Liver (tissue), 9 donors: ENCODE results near the gene ALCAM. TPM values are rescaled to one million over a fixed set of nuclear protein-coding genes. Genes with fewer than 3 reads are reported as not detected.

Experiments
- DNase-seq: peaks from one replicate; pipeline ENCODE4 v3.0.0-alpha.2; 2017; ENCODE audit warnings: low spot score
- H3K27ac ChIP-seq, 2 donors: one replicate each; pipeline ENCODE4 v1.7.0; 2013; ENCODE audit warnings: inconsistent platforms in 2 of 2, low read length in 2 of 2, control low read depth in 1 of 2, low read depth in 1 of 2, mild to moderate bottlenecking in 1 of 2
- H3K27me3 ChIP-seq, 4 donors: one replicate each; pipeline versions ENCODE4 v1.6.1 to v1.7.0; 2013; ENCODE audit warnings: low read length in 3 of 4, inconsistent platforms in 1 of 4, mild to moderate bottlenecking in 1 of 4, moderate library complexity in 1 of 4; ENCODE audit not compliant: control insufficient read depth in 4 of 4, insufficient read depth in 4 of 4
- H3K36me3 ChIP-seq, 4 donors: one replicate each; pipeline versions ENCODE4 v1.6.1 to v1.7.0; 2013; ENCODE audit warnings: low read length in 3 of 4, mild to moderate bottlenecking in 3 of 4, low read depth in 1 of 4, moderate library complexity in 1 of 4; ENCODE audit not compliant: control insufficient read depth in 4 of 4, insufficient read depth in 3 of 4
- H3K4me1 ChIP-seq, 4 donors: one replicate each; pipeline versions ENCODE4 v1.6.1 to v1.7.0; 2013; ENCODE audit warnings: low read length in 3 of 4, mild to moderate bottlenecking in 3 of 4, moderate library complexity in 1 of 4; ENCODE audit not compliant: control insufficient read depth in 4 of 4, insufficient read depth in 4 of 4
- H3K4me3 ChIP-seq, 3 donors: one replicate each; pipeline versions ENCODE4 v1.6.1 to v1.7.0; 2013; ENCODE audit warnings: low read length in 3 of 3, control low read depth in 1 of 3, low read depth in 1 of 3, mild to moderate bottlenecking in 1 of 3
- H3K9ac ChIP-seq, 2 donors: one replicate each; pipeline ENCODE4 v1.7.0; 2013; ENCODE audit warnings: low read length in 2 of 2, mild to moderate bottlenecking in 2 of 2, moderate library complexity in 2 of 2, control low read depth in 1 of 2, low read depth in 1 of 2
- H3K9me3 ChIP-seq, 4 donors: one replicate each; pipeline versions ENCODE4 v1.6.1 to v1.7.0; 2013; ENCODE audit warnings: low read length in 3 of 4; ENCODE audit not compliant: control insufficient read depth in 4 of 4
- FOXA2 ChIP-seq: IDR thresholded peaks from 2 replicates; pipeline ENCODE4 v1.6.1; 2016; ENCODE audit warnings: antibody characterized with exemption
- GABPA ChIP-seq, 2 donors: IDR thresholded peaks in 1 of 2; conservative IDR thresholded peaks in 1 of 2; 2 replicates each; pipeline ENCODE4 v1.6.1; 2016; ENCODE audit warnings: antibody characterized with exemption in 2 of 2, mild to moderate bottlenecking in 1 of 2, moderate library complexity in 1 of 2
- HNF4A ChIP-seq, 2 donors: conservative IDR thresholded peaks; 2 replicates each; pipeline ENCODE4 v1.6.1; 2016; ENCODE audit warnings: antibody characterized with exemption in 2 of 2, mild to moderate bottlenecking in 2 of 2
- HNF4G ChIP-seq: IDR thresholded peaks from 2 replicates; pipeline ENCODE4 v1.6.1; 2016; ENCODE audit warnings: antibody characterized with exemption
- JUND ChIP-seq, 2 donors: IDR thresholded peaks; 2 replicates each; pipeline ENCODE4 v1.6.1; 2016; ENCODE audit warnings: antibody characterized with exemption in 2 of 2
- NR2F2 ChIP-seq: IDR thresholded peaks from 2 replicates; pipeline ENCODE4 v1.6.1; 2016; ENCODE audit warnings: antibody characterized with exemption
- RAD21 ChIP-seq, 2 donors: IDR thresholded peaks; 2 replicates each; pipeline ENCODE4 v1.6.1; 2016; ENCODE audit warnings: antibody characterized with exemption in 2 of 2, mild to moderate bottlenecking in 2 of 2
- RXRA ChIP-seq, 2 donors: IDR thresholded peaks; 2 replicates each; pipeline ENCODE4 v1.6.1; 2017 to 2018; ENCODE audit warnings: antibody characterized with exemption in 2 of 2, mild to moderate bottlenecking in 1 of 2
- TAF1 ChIP-seq: conservative IDR thresholded peaks from 2 replicates; pipeline ENCODE4 v1.6.1; 2016; ENCODE audit warnings: antibody characterized with exemption, mild to moderate bottlenecking
- YY1 ChIP-seq: IDR thresholded peaks from 2 replicates; pipeline ENCODE4 v1.6.1; 2016; ENCODE audit warnings: antibody characterized with exemption, mild to moderate bottlenecking
- WGBS: extraction: QIAGEN DNeasy Blood & Tissue Kit; methylation state at CpG from one replicate; pipeline ENCODE4 v1.1.7; 2013; 5-methylcytosine and 5-hydroxymethylcytosine counted together
- polyA plus RNA-seq, 2 donors: library from polyadenylated mRNA; stranded (reverse) in 1 of 2; unstranded in 1 of 2; fragments of 200-250 nt in 1 of 2; fragments of >200 nt in 1 of 2; fragmentation: Nextera tagmentation in 1 of 2; extraction: Ambion mirVana in 1 of 2; gene quantifications; one replicate each; pipeline versions ENCODE4 v1.2.1 to v1.2.3, GENCODE V29; 2013 to 2015
- total RNA-seq, 2 donors: library from RNA; depleted of rRNA; stranded (reverse); fragments of >200 nt; gene quantifications; one replicate each; pipeline ENCODE4 v1.2.3, GENCODE V29; 2014
- TF ChIP-seq, protein P1 (sequence below): IDR thresholded peaks from 2 replicates; pipeline ENCODE4 v1.6.1; 2016; ENCODE audit warnings: antibody characterized with exemption, mild to moderate bottlenecking
- TF ChIP-seq, protein P2 (sequence below): IDR thresholded peaks from 2 replicates; pipeline ENCODE4 v1.6.1; 2016; ENCODE audit warnings: antibody characterized with exemption
- TF ChIP-seq, protein P3 (sequence below): IDR thresholded peaks from 2 replicates; pipeline ENCODE4 v1.6.1; 2016; ENCODE audit warnings: antibody characterized with exemption
- TF ChIP-seq, protein P4 (sequence below): fragments of 150-350 bp; IDR thresholded peaks from 2 replicates; pipeline ENCODE4 v1.5.1; 2017; ENCODE audit warnings: improper control_type of control experiment, low read depth, low read length; ENCODE audit not compliant: missing input control
- donor health status: healthy.
- donor health status: healthy.
- donor health status: healthy.
- donor health status: healthy.
- donor health status: healthy.

The ALCAM gene
- total and polyA plus RNA-seq, 4 donors: 14.2 to 62.0 (median 32.3) TPM

DNA sequence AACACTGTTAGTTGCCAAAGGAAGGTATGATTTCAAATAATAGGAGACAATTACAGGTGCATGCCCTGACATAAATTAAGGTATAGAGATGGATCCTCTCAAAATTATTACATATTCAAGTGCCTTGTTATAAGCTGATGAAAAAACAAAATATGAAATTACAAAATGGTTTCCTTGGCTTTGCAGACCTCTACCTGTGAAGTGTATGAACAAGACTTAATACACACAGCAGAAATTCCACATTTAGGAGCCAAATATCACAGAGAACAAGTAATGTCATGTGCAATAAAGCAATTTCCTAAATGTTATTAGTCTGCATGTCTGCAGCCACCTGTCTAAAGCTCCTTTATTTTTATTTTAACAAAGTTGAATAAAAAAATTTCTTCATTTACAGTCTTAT, 151.5 kb downstream of the ALCAM start (continued):
- TF ChIP-seq, protein P1, sequence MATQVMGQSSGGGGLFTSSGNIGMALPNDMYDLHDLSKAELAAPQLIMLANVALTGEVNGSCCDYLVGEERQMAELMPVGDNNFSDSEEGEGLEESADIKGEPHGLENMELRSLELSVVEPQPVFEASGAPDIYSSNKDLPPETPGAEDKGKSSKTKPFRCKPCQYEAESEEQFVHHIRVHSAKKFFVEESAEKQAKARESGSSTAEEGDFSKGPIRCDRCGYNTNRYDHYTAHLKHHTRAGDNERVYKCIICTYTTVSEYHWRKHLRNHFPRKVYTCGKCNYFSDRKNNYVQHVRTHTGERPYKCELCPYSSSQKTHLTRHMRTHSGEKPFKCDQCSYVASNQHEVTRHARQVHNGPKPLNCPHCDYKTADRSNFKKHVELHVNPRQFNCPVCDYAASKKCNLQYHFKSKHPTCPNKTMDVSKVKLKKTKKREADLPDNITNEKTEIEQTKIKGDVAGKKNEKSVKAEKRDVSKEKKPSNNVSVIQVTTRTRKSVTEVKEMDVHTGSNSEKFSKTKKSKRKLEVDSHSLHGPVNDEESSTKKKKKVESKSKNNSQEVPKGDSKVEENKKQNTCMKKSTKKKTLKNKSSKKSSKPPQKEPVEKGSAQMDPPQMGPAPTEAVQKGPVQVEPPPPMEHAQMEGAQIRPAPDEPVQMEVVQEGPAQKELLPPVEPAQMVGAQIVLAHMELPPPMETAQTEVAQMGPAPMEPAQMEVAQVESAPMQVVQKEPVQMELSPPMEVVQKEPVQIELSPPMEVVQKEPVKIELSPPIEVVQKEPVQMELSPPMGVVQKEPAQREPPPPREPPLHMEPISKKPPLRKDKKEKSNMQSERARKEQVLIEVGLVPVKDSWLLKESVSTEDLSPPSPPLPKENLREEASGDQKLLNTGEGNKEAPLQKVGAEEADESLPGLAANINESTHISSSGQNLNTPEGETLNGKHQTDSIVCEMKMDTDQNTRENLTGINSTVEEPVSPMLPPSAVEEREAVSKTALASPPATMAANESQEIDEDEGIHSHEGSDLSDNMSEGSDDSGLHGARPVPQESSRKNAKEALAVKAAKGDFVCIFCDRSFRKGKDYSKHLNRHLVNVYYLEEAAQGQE: no peak
- TF ChIP-seq JUND (IDR thresholded peaks at IDR 0.05) (no peak), RXRA (IDR thresholded peaks at IDR 0.05) (no peak), FOXA2 (no peak), RAD21 (IDR thresholded peaks at IDR 0.05) (no peak), HNF4A (conservative IDR thresholded peaks at IDR 0.05) (no peak), NR2F2 (no peak)
- TF ChIP-seq, protein P2, sequence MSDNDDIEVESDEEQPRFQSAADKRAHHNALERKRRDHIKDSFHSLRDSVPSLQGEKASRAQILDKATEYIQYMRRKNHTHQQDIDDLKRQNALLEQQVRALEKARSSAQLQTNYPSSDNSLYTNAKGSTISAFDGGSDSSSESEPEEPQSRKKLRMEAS: no peak
- TF ChIP-seq, protein P3, sequence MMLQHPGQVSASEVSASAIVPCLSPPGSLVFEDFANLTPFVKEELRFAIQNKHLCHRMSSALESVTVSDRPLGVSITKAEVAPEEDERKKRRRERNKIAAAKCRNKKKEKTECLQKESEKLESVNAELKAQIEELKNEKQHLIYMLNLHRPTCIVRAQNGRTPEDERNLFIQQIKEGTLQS: no peak

DNA sequence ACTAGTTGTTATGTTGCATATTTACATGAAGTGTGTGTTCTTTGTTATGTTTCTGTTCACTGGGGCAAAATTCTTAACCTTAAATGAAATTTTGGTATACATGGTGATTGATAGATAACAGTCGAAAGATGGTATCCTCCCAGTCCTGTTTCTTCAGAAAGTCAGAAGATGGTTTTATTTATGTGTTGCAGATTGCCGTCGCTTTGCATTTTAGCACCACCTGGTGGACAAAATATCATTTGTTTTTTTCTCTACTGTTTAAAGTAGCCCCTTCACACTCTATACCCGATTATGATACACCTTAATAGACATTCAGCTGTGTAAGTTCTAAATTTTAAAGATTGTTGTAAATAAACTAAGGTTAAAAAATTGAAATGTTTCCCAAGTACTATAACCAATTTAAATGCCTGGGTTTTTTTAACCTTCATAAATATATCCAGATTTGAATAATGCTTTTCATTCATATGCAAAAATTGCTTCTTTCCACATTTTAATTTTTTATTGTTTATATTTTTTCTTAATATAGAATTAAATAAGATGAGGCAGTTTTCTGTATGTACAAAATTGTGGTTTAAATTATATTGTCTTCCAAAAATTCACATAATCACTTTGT, 152.2 kb downstream of the ALCAM start:
- Histone ChIP-seq H3K4me1 (peaks cover 0 to 5% (median 2%) of the 10 kb centered on the region in 4 donors), H3K9me3 (no peaks in the 10 kb centered on the region), H3K9ac (no peak overlapping the region), H3K27me3 (no peaks in the 10 kb centered on the region), H3K27ac (no peak overlapping the region), H3K36me3 (no peaks in the 10 kb centered on the region), H3K4me3 (no peak overlapping the region)
- 1% methylated on average over 4 of the region's 4 CpGs for WGBS
- TF ChIP-seq, protein P4, sequence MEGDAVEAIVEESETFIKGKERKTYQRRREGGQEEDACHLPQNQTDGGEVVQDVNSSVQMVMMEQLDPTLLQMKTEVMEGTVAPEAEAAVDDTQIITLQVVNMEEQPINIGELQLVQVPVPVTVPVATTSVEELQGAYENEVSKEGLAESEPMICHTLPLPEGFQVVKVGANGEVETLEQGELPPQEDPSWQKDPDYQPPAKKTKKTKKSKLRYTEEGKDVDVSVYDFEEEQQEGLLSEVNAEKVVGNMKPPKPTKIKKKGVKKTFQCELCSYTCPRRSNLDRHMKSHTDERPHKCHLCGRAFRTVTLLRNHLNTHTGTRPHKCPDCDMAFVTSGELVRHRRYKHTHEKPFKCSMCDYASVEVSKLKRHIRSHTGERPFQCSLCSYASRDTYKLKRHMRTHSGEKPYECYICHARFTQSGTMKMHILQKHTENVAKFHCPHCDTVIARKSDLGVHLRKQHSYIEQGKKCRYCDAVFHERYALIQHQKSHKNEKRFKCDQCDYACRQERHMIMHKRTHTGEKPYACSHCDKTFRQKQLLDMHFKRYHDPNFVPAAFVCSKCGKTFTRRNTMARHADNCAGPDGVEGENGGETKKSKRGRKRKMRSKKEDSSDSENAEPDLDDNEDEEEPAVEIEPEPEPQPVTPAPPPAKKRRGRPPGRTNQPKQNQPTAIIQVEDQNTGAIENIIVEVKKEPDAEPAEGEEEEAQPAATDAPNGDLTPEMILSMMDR: peak; percentile 64
- TF ChIP-seq RAD21 (IDR thresholded peaks at IDR 0.05): peak; percentile 93 to 95
- TF ChIP-seq RXRA (IDR thresholded peaks at IDR 0.05): no peak
- DNase-seq: no peak

DNA sequence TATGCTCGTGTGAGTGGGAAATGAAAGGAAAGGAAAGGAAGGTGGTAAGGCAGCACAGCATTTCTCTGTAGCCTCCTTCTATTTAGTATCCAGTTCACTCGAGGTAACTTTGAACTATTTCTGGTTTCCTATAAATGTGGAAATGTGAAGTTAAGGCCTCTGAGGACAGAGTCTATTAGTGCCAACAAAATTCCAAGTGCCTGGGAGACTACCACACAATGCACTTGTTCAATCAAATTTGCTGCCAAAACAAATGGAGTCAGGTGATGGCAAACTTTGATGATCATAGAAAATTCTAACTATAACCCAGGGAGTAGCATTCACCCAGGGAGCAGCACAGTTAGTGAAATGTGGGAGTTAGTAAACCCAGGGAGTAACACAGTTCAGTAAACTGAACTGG, 155.1 kb downstream of the ALCAM start:
- TF ChIP-seq, protein P3: no peak
- TF ChIP-seq YY1 (no peak), HNF4G (no peak), HNF4A (conservative IDR thresholded peaks at IDR 0.05) (no peak), JUND (IDR thresholded peaks at IDR 0.05) (no peak), FOXA2 (no peak), RAD21 (IDR thresholded peaks at IDR 0.05) (no peak), GABPA (IDR thresholded peaks at IDR 0.05 in 1 of 2, conservative IDR thresholded peaks at IDR 0.05 in 1 of 2) (no peak), TAF1 (no peak)
- TF ChIP-seq, protein P2: no peak
- Histone ChIP-seq H3K4me3 (no peak overlapping the region), H3K27me3 (no peaks in the 10 kb centered on the region), H3K9me3 (no peaks in the 10 kb centered on the region), H3K27ac (no peak overlapping the region), H3K4me1 (peaks cover 0 to 5% (median 2%) of the 10 kb centered on the region in 4 donors), H3K36me3 (peaks cover 0 to 6% (median 3%) of the 10 kb centered on the region in 4 donors), H3K9ac (no peak overlapping the region)
- DNase-seq: no peak
- 70% methylated on average over 2 of the region's 2 CpGs for WGBS
